ENCODE measurements around the gene GANAB.
"Not testable (repeated sequence)": the region's sequence is repeated elsewhere in the genome, so short reads cannot be mapped to it uniquely, and the experiment has no call there.

Gene GANAB

GRCh38 chr11:62665075-62665598 lies 18.7 kb upstream of the GANAB start, which contains the start of the genes C11orf98 and CSKMT:
Gene C11orf98, minus strand, starts transcription at chr11:62665210. Its CDS starts 41 bp downstream, at chr11:62665169.
Gene CSKMT, plus strand, starts transcription at chr11:62665312. Its CDS starts 568 bp downstream, at chr11:62665880.
- no peak for TF ChIP-seq CTCF (IDR thresholded peaks at IDR 0.05; ENCODE audit: low read depth, low read length)
- DNase-seq (ENCODE audit: extremely low read depth, low read depth): peak; percentile 85

- TF ChIP-seq CTCF (IDR thresholded peaks at IDR 0.05; ENCODE audit: low read depth, low read length): no peak
- no peak for DNase-seq (ENCODE audit: extremely low read depth, low read depth)
Measured at GRCh38 chr11:62664405-62665074, 18.1 kb upstream of the GANAB start.

- DNase-seq (ENCODE audit: extremely low read depth, low read depth): no peak
- no peak for TF ChIP-seq CTCF (IDR thresholded peaks at IDR 0.05; ENCODE audit: low read depth, low read length)
Measured at GRCh38 chr11:62656796-62657429, 10.5 kb upstream of the GANAB start.

- no peak for TF ChIP-seq CTCF (IDR thresholded peaks at IDR 0.05; ENCODE audit: low read depth, low read length)
- DNase-seq (ENCODE audit: extremely low read depth, low read depth): no peak
Measured at GRCh38 chr11:62654297-62654696, 7.9 kb upstream of the GANAB start.

GRCh38 chr11:62652161-62653006 lies 6.0 kb upstream of the GANAB start:
- DNase-seq (ENCODE audit: extremely low read depth, low read depth): no peak
- TF ChIP-seq CTCF (IDR thresholded peaks at IDR 0.05; ENCODE audit: low read depth, low read length): no peak

GRCh38 chr11:62650283-62650682 lies 3.9 kb upstream of the GANAB start:
- DNase-seq (ENCODE audit: extremely low read depth, low read depth): not testable (repeated sequence)

- no peak for DNase-seq (ENCODE audit: extremely low read depth, low read depth)
- no peak for TF ChIP-seq CTCF (IDR thresholded peaks at IDR 0.05; ENCODE audit: low read depth, low read length)
Measured at GRCh38 chr11:62649486-62649885, 3.1 kb upstream of the GANAB start.
